SK-N-MC (cell line): ENCODE results near the gene STK11.

ENCODE experiments used
- EZH2 ChIP-seq: fragments of 200-600 bp; sonication (generic); IDR thresholded peaks from one replicate; pipeline ENCODE4 v1.6.1; 2017; ENCODE audit warnings: antibody characterized with exemption
- FOXP2 ChIP-seq: optimal IDR thresholded peaks from 2 replicates; pipeline ENCODE3; 2011; ENCODE audit warnings: mild to moderate bottlenecking, moderate library complexity; ENCODE audit not compliant: insufficient read depth; ENCODE audit errors: extremely low read length, control extremely low read depth
- POLR2AphosphoS5 ChIP-seq: IDR thresholded peaks from 2 replicates; pipeline ENCODE4 v1.6.1; 2012; ENCODE audit warnings: mild to moderate bottlenecking, low read depth, low read length, borderline replicate concordance

- TF ChIP-seq EZH2 (no peak), POLR2AphosphoS5 (no peak), FOXP2 (no peak)
Measured at GRCh38 chr19:1261538-1261797, 55.9 kb downstream of the STK11 start.
